Transverse colon (tissue), 4 donors: ENCODE results near the gene HBZ. TPM values are rescaled to one million over a fixed set of nuclear protein-coding genes. Genes with fewer than 3 reads are reported as not detected.

Source experiments
- DNase-seq: peaks from one replicate; pipeline ENCODE4 v3.0.0-alpha.2; 2019
- H3K27ac ChIP-seq, 4 donors: fragments of 200-600 bp; sonication (generic); 2 replicates each; pipeline ENCODE4 v1.5.1; 2016 to 2018; ENCODE audit warnings: inconsistent platforms in 4 of 4
- H3K27me3 ChIP-seq: fragments of 200-600 bp; sonication (generic); 2 replicates; pipeline ENCODE4 v1.5.1; 2017; ENCODE audit warnings: inconsistent platforms
- H3K36me3 ChIP-seq, 4 donors: fragments of 200-600 bp; sonication (generic); 2 replicates each; pipeline ENCODE4 v1.5.1; 2017 to 2019; ENCODE audit warnings: inconsistent platforms in 4 of 4
- H3K4me1 ChIP-seq, 4 donors: fragments of 200-600 bp; sonication (generic); 2 replicates each; pipeline ENCODE4 v1.5.1; 2017 to 2020; ENCODE audit warnings: inconsistent platforms in 4 of 4
- H3K4me3 ChIP-seq, 4 donors: fragments of 200-600 bp; sonication (generic); 1 replicate in 1 of 4; 2 replicates in 3 of 4; pipeline versions ENCODE4 v1.5.1 to v1.6.1; 2017 to 2019; ENCODE audit warnings: inconsistent platforms in 4 of 4
- H3K9me3 ChIP-seq, 2 donors: fragments of 200-600 bp; sonication (generic); 2 replicates each; pipeline ENCODE4 v1.5.1; 2017 to 2019; ENCODE audit warnings: inconsistent platforms in 2 of 2
- EP300 ChIP-seq: sonication (generic); formaldehyde crosslinking; IDR thresholded peaks from one replicate; pipeline ENCODE4 v1.6.1; 2017; ENCODE audit warnings: antibody characterized with exemption, low read depth
- POLR2A ChIP-seq: fragments of 450-650 bp; IDR thresholded peaks from one replicate; pipeline ENCODE4 v1.6.1; 2016; ENCODE audit warnings: antibody characterized with exemption, mild to moderate bottlenecking, moderate library complexity
- POLR2AphosphoS5 ChIP-seq, 3 donors: sonication (generic); formaldehyde crosslinking; IDR thresholded peaks; one replicate each; pipeline ENCODE4 v1.6.1; 2016; ENCODE audit warnings: antibody characterized with exemption in 3 of 3
- WGBS, 2 donors: methylation state at CpG; one replicate each; pipeline ENCODE4 v1.1.5; 2018; ENCODE audit warnings: low coverage in 1 of 2; 5-methylcytosine and 5-hydroxymethylcytosine counted together
- in situ Hi-C, 4 donors: fragments of 200-750 bp; cut with MboI; loops; one replicate each; pipeline versions ENCODE4 v1.15.0 to v1.15.1; 2017; ENCODE audit warnings: low sequenced_read_pairs in 3 of 4, low pct_ligation_motif_present in 1 of 4, low pct_unique_long_range_greater_than_20kb in 1 of 4
- intact Hi-C: fragments of 100-400 bp; cut with DNase I; formaldehyde crosslinking; loops from one replicate; pipeline ENCODE4 v1.15.1; 2023; ENCODE audit warnings: low total_unique reads
- total RNA-seq, 4 donors: library from RNA; depleted of rRNA; stranded (reverse); fragments of >200 nt; gene quantifications; one replicate each; pipeline ENCODE4 v1.1.0, GENCODE V29; 2016
- TF ChIP-seq, protein P1 (sequence below), 5 experiments: fragments of 200-600 bp in 3 of 5; fragments of 450-650 bp in 2 of 5; sonication (generic) in 3 of 5; IDR thresholded peaks; 1 replicate in 2 of 5; 2 replicates in 3 of 5; pipeline ENCODE4 v1.5.1; 2016 to 2017; ENCODE audit warnings: antibody characterized with exemption in 5 of 5, inconsistent platforms in 3 of 5, mild to moderate bottlenecking in 2 of 5, moderate library complexity in 1 of 5

The HBZ gene
- total RNA-seq, 4 donors from 2014 or later, result not detected

- Histone ChIP-seq H3K36me3 (peaks cover 0 to 9% (median 4%) of the 10 kb centered on the region in 4 donors), H3K9me3 (no peaks in the 10 kb centered on the region), H3K27me3 (peaks cover 34% of the 10 kb centered on the region), H3K4me3 (no peak overlapping the region), H3K27ac (no peak overlapping the region), H3K4me1 (peaks cover 12 to 19% (median 16%) of the 10 kb centered on the region in 4 donors)
- 70 to 100% methylated on average over 1 to 7 of the region's 7 CpGs for WGBS, 2 donors
- intact Hi-C loops (loop anchor here (5.0 kb wide), 1 partner anchor 76 kb away; no protein-coding TSS in a partner anchor), in situ Hi-C loops (loop anchor here in 1 of 4 donors (5.0 kb wide), 1 partner anchor 76 kb away; no protein-coding TSS in a partner anchor)
- no peak for DNase-seq
- TF ChIP-seq, protein P1, sequence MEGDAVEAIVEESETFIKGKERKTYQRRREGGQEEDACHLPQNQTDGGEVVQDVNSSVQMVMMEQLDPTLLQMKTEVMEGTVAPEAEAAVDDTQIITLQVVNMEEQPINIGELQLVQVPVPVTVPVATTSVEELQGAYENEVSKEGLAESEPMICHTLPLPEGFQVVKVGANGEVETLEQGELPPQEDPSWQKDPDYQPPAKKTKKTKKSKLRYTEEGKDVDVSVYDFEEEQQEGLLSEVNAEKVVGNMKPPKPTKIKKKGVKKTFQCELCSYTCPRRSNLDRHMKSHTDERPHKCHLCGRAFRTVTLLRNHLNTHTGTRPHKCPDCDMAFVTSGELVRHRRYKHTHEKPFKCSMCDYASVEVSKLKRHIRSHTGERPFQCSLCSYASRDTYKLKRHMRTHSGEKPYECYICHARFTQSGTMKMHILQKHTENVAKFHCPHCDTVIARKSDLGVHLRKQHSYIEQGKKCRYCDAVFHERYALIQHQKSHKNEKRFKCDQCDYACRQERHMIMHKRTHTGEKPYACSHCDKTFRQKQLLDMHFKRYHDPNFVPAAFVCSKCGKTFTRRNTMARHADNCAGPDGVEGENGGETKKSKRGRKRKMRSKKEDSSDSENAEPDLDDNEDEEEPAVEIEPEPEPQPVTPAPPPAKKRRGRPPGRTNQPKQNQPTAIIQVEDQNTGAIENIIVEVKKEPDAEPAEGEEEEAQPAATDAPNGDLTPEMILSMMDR (IDR thresholded peaks at IDR 0.05), result no peak
- TF ChIP-seq POLR2A (no peak), POLR2AphosphoS5 (IDR thresholded peaks at IDR 0.05) (no peak), EP300 (no peak)
Observed at GRCh38 chr16:183005-183404, 30.6 kb downstream of the HBZ start.

DNA sequence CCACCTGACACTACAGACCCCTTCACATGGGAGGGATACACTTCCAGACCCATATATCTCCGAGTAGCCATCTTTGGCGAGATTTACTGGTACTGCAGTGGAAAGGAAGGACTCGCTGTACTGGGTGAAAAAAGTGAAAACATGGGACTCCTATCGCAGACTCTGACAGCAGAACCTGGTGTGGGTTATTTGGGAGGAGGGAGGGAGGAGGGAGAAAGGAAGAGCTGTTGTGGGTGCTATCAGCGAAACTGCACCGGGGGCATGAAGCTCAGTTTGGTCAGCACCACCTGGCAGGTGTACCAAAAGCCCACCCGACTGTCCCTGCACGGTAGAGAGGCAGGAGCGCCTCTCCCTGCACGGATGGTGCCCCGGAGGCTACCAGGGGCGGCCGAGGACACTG is 32.8 kb downstream of the HBZ start:
- 89 to 93% methylated on average over 6 to 13 of the region's 13 CpGs for WGBS, 2 donors
- intact Hi-C loops, result no loop called here
- TF ChIP-seq POLR2A (no peak), POLR2AphosphoS5 (IDR thresholded peaks at IDR 0.05) (no peak), EP300 (no peak)
- TF ChIP-seq, protein P1 (IDR thresholded peaks at IDR 0.05), result no peak

GRCh38 chr16:185691-186090 is 33.2 kb downstream of the HBZ start:
- Histone ChIP-seq H3K36me3 (peaks cover 0 to 29% (median 12%) of the 10 kb centered on the region in 4 donors), H3K4me1 (peaks cover 7 to 11% (median 9%) of the 10 kb centered on the region in 4 donors)
- WGBS, 2 donors, result 86% methylated on average over 10 of the region's 11 CpGs; no CpG with 5 or more reads in 1 of the 2 donors

More for the DNA sequence above, 32.8 kb downstream of the HBZ start:
- Histone ChIP-seq H3K4me1 (peaks cover 11 to 16% (median 13%) of the 10 kb centered on the region in 4 donors), H3K27me3 (peaks cover 11% of the 10 kb centered on the region), H3K27ac (no peak overlapping the region), H3K4me3 (no peak overlapping the region), H3K9me3 (no peaks in the 10 kb centered on the region), H3K36me3 (peaks cover 0 to 27% (median 12%) of the 10 kb centered on the region in 4 donors)
- in situ Hi-C loops, result no loop called here
- no peak for DNase-seq

GRCh38 chr16:187330-187729 is 34.9 kb downstream of the HBZ start:
- Histone ChIP-seq H3K36me3 (peaks cover 0 to 38% (median 17%) of the 10 kb centered on the region in 4 donors), H3K27me3 (no peaks in the 10 kb centered on the region), H3K4me1 (no peaks in the 10 kb centered on the region), H3K4me3 (no peak overlapping the region), H3K9me3 (no peaks in the 10 kb centered on the region), H3K27ac (no peak overlapping the region)
- in situ Hi-C loops, result no loop called here
- no peak for DNase-seq
- 71 to 86% methylated on average over 1 to 8 of the region's 8 CpGs for WGBS, 2 donors
- intact Hi-C loops, result no loop called here
- no peak for TF ChIP-seq EP300
- TF ChIP-seq, protein P1 (IDR thresholded peaks at IDR 0.05), result no peak
- TF ChIP-seq POLR2A, result no peak
- TF ChIP-seq POLR2AphosphoS5 (IDR thresholded peaks at IDR 0.05), result no peak

More at GRCh38 chr16:185691-186090, 33.2 kb downstream of the HBZ start:
- TF ChIP-seq EP300 (no peak), POLR2AphosphoS5 (IDR thresholded peaks at IDR 0.05) (no peak), POLR2A (no peak)
- TF ChIP-seq, protein P1 (IDR thresholded peaks at IDR 0.05), result no peak
- H3K27me3 ChIP-seq, result peaks cover 7% of the 10 kb centered on the region
- in situ Hi-C loops (no loop called here), intact Hi-C loops (no loop called here)
- no peak overlapping the region for H3K4me3 ChIP-seq
- H3K9me3 ChIP-seq, result no peaks in the 10 kb centered on the region
- H3K27ac ChIP-seq, result no peak overlapping the region
- DNase-seq, result no peak
